Measurements from ENCODE around the gene CRTC2. TPM values are rescaled to one million over a fixed set of nuclear protein-coding genes. Genes with fewer than 3 reads are reported as not detected.

CRTC2 gene
- total and polyA plus RNA-seq, 9 of the 15 experiments (the other 6 are each of a cell fraction or from before 2014, with no cell fraction given): 2.7 to 26.4 (median 10.2) TPM

GRCh38 chr1:153967107-153967999, 8.9 kb upstream of the CRTC2 start, which contains the start of gene CREB3L4 (continued):
- TF ChIP-seq TEAD1 (CRISPR knock-in tag; IDR thresholded peaks at IDR 0.05) (0 out of 4 replicates have a peak, but pooled peaks of 1 of the 2 experiments have one; percentile 56), ZBTB34 (CRISPR knock-in tag; IDR thresholded peaks at IDR 0.05) (no peak), HIVEP1 (CRISPR knock-in tag; IDR thresholded peaks at IDR 0.05) (no peak), POLR2A (conservative IDR thresholded peaks at IDR 0.05) (peak; percentile 91), ZNF707 (CRISPR knock-in tag; conservative IDR thresholded peaks at IDR 0.05) (no peak), USF2 (CRISPR knock-in tag; IDR thresholded peaks at IDR 0.05) (peak; percentile 95), MXI1 (IDR thresholded peaks at IDR 0.05; ENCODE audit: low read depth, low read length) (peak; percentile 63), ZBTB8A (IDR thresholded peaks at IDR 0.05; ENCODE audit: partially characterized antibody) (no peak), ZNF384 (IDR thresholded peaks at IDR 0.05; ENCODE audit: low read depth, low read length) (peak; percentile 92), JUN (IDR thresholded peaks at IDR 0.05; ENCODE audit: borderline replicate concordance, low read depth, low read length) (peak; percentile 60), JUN (CRISPR knock-in tag; IDR thresholded peaks at IDR 0.05; ENCODE audit: borderline replicate concordance) (no peak; the same call in 1 of the 2 replicates), KHSRP (IDR thresholded peaks at IDR 0.05) (no peak), CCNT2 (IDR thresholded peaks at IDR 0.05; ENCODE audit: borderline replicate concordance, extremely low read depth, insufficient read length, low read depth, low read length) (peak; percentile 82), FOXP4 (CRISPR knock-in tag; IDR thresholded peaks at IDR 0.05; ENCODE audit: borderline replicate concordance) (peak; percentile 89; the same call in 1 of the 2 replicates), ZNF586 (CRISPR knock-in tag; conservative IDR thresholded peaks at IDR 0.05) (no peak), CC2D1A (IDR thresholded peaks at IDR 0.05) (peak; percentile 47; the same call in 1 of the 2 replicates), CUX1 (CRISPR knock-in tag; IDR thresholded peaks at IDR 0.05) (no peak)

All from K562 (cell line).